Measurements from ENCODE around the gene MESP2.

DNA sequence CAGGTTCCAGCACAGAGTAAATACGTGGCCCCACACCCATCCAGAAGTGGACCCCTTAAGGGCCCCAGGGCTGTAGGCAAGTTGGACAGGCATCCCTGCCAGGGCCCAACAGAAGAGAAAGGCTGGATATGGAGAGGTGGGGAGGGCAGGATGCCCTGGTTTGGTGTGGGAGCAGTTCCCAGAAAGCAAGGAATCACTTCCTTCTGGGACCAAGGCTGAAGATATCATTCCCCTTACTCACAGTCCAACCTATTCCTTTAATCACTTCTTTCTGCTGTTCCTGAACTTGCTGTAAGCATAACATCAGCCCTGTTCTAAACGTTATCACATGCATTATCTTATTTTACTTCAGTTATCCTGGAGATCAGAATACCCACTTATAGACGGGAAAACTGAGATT, 6.1 kb upstream of the MESP2 start:
- TF ChIP-seq SUZ12 (IDR thresholded peaks at IDR 0.05; ENCODE audit: extremely low read depth, insufficient read depth, insufficient read length) (no peak), YY1 (IDR thresholded peaks at IDR 0.05; ENCODE audit: insufficient read depth, insufficient read length) (no peak), ZNF274 (IDR thresholded peaks at IDR 0.05; ENCODE audit: low read depth, low read length) (no peak)

All from NT2/D1 (cell line).